ENCODE data around the gene NDUFA8.

NDUFA8 gene

DNA sequence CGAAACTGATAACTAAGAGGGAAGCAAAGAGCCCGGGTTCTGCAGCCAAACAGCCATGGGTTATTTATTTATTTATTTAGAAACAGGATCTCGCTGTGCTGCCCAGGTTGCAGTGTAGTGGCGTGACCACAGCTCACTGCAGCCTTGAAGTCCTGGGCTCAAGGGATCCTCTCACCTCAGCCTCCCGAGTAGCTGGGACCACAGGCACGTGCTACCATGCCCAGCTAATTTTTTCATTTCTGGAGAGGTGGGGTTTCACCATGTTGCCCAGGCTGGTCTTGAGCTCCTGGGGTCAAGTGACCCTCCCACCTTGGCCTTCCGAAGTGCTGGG is 24.1 kb downstream of the NDUFA8 start:
- DNase-seq (ENCODE audit: low spot score): no peak

DNA sequence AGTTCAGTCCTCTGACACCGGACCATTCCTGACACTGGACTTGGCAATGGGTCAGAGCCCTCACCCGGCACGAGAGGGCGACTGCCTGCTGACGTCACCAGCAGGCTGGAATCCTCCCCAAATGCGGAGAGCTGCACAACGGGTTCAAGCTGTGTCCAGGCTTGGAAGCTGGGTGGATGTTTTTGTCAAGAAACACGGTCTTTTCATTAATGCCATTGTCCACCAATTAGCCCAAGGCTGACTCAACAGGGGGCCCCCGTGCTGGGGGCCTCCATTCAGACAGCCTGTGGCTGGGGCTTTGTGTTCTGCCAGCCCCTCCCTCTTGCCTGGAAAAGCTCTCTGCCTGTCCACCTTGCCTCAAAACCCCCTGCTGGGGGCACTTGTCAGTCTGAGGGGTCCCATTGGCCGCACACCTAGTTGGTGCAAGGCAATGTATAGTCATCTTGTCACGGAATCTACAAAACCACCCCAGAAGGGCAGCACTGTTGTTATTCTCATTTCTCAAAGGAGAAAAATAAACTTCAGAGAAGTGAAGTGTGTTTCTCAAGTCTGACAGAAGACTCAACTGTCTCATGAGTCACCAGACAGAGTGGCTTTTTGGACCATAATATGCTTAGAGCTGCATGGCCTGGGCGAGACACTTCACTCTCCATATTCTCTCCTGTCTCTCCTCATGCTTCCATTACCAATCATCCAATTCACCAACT is 24.6 kb downstream of the NDUFA8 start:
- DNase-seq (ENCODE audit: low spot score): no peak

GRCh38 chr9:122133984-122134535 is 25.5 kb downstream of the NDUFA8 start:
- DNase-seq (ENCODE audit: low spot score): no peak

DNA sequence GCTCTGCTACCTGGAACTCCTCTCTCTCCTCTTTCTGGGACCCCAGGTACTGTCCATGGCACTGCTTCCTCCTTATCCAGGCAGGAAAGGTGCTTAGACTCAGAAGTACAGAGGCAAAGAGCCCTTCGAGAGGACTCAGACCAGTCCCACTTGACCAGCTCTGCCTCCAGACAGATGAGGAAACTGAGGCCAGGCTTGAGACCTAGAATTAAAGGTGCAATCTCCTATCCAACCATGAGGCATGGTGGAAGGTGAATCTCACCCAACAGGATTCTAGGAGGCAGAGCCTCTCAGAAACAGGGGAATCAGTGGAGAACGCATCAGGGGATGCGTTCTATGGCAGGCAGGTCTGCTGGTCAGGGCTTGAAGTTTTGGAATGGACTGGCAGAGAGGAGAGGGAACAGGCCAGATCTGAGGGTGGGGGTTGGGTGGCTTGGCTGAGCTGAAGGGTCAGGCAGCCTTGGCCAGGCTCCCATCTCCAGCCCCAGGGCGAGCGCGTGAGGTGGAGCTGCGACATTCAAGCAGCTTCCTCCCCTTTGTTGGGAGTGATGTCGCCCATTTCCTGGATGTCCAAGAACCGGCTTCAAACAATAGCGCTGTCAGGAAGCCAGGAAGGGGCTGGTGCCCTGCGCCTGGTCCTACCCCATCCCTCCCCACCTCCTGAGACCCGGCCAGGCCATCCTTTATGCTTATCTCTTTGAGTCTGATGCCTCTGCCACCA is 26.2 kb downstream of the NDUFA8 start:
- DNase-seq (ENCODE audit: low spot score): no peak

DNA sequence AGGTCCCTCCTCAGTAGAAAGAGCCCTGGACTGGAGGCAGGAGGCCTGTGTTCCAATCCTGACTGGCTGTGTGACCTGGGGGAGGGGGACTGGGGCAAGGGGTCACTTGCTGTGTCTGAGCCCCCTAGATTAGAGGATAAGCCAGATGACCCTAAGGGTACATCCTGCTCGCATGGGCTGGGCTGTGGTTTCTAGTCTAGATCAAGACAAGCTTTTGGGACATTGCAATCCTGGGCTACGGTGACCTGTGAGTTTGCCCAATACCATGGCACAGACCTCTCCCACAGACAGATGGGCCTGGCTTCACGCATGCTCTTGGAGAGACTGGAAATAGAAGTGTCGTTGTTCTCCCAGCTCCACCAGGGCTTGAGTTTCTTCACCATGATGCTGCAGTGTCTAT is 27.0 kb downstream of the NDUFA8 start:
- no peak for DNase-seq (ENCODE audit: low spot score)

DNA sequence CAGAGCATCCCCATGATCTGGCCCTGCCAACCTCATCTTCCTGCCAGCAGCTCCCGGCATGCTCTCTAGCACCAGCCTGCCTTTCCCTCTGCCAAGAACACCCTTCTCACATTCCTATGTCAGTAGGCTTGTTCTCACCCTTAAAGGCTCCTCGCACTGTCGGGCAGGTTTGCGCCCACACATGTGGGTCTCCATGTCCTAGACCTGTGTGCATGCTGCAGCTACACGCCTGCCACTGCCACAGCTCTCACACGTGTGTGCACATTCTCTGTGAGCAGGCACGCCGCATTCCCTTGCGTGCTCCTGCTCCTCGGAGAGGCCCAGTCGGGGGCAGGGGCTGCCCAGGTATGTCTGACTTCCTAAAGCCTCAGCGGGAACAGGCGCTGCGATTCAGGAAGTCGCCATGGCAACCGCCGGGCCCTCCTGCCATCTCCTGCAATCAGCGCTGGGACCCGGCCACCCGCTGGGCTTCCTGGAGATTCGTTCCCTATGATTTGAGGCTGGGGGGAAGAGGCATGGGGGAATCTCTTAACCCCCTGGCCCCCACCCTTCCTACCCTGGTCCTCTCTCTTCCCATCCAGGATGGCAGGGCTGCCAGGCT is 28.1 kb downstream of the NDUFA8 start:
- DNase-seq (ENCODE audit: low spot score): no peak

DNA sequence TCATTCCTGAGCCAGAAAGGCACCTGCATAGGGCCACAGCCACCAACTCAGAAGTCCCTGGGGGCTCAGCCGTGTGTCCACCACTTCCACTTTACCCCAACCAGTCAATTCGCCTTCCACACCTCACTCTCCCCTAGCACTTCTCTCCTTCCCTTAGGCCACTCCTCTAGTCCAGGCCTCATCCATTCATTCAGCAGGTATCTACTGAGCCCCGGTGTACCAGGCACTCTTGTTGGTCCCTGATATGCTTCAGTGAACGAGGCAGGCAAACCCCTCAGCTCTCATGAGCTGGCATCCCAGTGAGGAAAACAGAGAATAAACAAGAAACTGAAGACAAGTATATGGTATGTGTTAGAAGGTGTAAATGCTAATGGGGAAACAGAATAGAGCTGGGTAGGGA is 28.7 kb downstream of the NDUFA8 start:
- DNase-seq (ENCODE audit: low spot score): no peak

DNA sequence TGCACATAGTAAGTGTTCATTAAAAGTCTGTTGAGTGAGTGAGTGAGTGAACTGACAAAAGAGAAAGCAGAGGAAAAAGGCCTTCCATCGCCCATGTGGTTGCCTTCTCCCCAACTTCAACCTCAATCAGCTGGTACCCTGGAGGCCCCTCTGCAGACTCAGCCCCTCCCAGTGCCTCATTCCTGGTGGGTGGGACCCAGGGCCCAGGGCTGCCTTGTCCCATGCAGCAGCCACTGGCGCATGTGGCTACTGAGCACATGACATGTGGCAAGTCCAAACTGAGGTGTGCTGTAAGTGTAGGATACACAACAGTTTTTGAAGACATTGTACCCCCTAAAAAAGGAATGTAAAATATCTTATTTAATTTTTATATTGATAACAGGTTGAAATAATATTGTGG is 29.6 kb downstream of the NDUFA8 start:
- DNase-seq (ENCODE audit: low spot score): no peak

DNA sequence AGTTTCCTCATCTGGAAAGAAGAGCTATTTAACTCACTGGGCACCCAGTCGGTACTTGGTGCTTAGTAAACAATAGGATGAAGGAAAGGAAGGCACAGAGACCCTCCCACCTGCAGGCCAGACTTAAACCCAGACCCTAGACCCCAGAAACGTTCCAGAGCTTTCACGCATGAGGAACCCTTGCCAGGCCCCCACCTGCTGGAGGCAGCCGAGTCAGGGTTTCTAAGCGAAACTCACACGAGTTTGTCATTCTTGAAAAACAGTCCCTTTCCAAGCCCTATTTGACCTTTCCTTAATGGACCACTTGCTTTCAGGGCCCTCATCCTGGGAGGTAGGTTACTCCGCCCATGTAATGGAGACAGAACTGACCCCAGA is 30.6 kb downstream of the NDUFA8 start:
- no peak for DNase-seq (ENCODE audit: low spot score)

DNA sequence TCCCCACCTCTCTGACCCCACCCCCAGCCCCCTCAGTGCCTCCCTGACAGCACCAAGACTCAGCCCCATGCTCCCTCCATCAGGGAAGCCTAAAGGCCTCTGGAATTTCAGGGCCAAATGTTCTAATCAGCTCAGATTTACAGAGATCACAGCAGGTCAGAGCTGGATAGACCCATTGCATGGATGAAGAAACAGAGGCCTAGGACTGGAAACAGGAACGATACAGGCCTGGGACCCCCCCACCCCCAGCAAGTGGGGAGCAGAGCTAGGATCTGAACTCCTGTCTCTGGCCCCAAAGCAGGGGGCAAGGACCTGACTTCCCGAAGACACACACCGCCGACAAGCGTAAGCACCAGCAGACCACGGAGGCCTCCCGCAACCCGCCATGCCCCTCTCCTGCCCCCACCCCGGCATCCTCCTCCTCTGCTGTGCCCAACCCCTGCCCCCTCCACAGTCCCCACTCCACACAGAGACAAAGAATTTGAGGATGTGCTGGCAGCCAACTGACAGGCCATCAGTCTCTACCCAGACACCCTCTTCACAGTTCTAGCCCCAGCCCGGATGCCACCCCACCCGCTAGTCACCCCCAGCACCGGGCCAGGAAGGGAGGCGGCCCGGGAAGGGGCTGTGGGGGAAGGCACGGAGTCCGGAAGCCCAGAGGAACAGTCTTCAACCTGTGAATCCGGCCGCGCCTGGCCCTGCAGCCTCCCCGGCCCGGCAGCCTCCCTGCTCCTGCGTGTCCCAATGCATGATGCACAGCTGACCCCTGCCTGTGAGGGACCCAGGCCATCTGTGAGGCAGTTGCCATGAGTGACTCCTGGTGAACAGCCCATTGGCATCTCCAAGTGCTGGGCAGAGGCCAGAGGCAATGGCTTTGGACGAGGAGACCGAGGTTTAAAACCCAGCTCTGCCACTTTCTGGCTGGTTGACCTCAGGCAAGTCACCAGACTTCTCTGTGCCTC is 31.3 kb downstream of the NDUFA8 start:
- DNase-seq (ENCODE audit: low spot score): no peak

DNA sequence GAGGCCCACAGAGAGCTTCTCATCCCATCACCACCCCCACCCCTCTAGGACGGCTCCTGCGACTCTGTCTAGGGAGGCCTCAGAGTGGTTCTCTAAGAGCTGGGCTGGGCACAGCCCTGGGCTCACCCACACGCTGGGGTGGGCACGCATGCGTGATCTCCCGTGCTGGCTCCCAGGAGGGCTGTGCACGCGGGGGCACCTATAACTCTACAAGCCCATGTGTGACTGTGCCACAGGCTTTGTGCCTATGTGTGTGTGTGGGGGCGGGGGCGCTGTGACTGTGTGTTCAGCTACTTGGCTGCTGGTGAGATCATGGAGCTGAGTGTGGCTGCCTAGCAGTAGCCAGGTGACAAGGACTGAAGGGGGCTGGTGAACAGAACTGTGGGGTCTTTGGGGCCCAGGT is 32.2 kb downstream of the NDUFA8 start:
- DNase-seq (ENCODE audit: low spot score): no peak

GRCh38 chr9:122126331-122127261 is 33.0 kb downstream of the NDUFA8 start:
- DNase-seq (ENCODE audit: low spot score): no peak

- no peak for DNase-seq (ENCODE audit: low spot score)
Observed at GRCh38 chr9:122125509-122126330, 33.9 kb downstream of the NDUFA8 start.

DNA sequence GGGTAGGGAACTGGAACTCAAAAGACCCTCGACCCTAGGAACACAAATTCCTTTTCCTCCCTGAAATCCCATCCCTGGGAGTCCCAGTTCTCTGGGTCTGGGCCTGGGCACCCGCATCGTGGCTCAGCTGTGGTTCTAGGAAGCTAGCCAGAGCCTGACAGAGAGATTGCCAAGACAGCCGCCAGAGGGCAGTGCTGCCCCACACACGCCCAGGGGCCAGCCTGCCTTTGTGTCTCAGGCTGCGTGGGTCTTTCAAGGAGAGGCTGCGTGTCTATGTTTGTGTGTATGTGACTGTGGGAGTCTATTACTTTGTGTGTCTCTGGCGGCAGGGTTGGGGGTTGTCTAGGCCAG is 34.4 kb downstream of the NDUFA8 start:
- peak; percentile 92 for DNase-seq (ENCODE audit: low spot score)

DNA sequence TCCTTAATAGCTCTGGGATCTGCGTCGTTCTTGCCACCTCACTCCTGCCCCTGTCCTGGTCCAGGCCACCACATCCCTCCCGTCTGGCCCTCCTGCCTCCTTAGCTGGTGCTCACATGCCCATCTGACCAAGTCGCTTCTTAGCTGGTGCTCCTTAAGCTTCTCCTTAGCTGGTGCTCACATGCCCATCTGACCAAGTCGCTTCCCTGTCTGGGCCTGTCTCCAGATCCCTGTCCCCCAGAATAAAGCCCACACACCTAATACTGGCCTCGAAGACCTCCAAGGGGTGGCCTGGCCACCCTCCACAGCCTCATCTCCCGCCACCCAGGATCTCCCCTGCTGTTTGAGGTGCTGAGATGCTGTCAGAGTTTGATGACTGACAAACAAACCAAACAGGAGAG is 35.1 kb downstream of the NDUFA8 start:
- DNase-seq (ENCODE audit: low spot score): no peak

DNA sequence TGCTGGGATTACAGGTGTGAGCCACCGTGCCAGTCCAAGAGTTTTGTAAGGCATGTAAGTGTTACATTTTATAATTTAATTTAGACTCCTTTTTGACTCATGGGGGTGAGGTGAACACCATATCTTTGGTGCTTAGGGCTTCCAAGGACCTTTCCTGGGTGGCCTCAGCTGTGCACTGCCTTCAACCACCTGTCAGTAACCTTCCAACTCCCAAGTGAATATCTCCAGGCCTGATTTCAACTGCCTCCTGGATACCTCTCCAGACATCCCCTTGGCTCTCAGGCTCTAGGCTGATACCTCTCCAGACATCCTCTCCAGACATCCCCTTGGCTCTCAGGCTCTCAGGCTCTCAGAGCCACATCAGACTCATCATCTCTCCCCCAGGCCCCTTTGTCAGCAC is 35.5 kb downstream of the NDUFA8 start:
- DNase-seq (ENCODE audit: low spot score): no peak

DNA sequence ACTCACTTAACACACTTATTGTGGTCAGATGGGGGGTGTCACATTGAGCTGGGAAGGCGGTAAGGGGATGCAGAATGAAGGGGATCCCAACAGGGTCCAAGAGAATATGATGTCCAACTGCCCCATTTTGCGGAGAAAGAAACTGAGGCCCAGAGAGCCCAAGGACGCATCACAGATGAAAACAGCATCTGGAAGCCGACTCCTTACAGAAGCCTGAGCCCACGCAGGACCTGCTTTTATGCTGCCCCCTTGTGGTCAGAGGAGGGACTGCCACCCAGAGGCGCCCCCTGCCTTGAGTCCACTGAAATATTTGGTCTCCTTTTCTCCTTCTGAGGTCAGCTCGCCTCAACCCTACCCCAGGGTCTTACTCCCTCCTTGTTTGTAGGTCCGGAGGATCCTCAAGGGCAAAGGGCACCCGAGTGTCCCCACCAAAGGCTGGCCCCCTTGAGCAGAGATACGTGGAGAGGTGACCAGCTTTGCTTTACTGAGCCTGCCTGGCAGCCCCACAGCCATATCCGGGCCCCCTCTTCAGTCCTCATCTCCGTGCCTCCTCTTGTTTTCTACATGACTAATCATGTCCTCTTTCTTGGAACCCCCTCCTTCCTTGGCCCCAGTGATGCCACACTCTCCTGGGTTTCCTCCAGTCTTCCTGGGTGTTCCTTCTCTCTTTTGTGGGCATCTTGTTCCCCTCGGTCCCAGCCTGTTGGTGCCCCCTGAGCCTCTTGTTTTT is 36.5 kb downstream of the NDUFA8 start:
- DNase-seq (ENCODE audit: low spot score): peak; percentile 85

DNA sequence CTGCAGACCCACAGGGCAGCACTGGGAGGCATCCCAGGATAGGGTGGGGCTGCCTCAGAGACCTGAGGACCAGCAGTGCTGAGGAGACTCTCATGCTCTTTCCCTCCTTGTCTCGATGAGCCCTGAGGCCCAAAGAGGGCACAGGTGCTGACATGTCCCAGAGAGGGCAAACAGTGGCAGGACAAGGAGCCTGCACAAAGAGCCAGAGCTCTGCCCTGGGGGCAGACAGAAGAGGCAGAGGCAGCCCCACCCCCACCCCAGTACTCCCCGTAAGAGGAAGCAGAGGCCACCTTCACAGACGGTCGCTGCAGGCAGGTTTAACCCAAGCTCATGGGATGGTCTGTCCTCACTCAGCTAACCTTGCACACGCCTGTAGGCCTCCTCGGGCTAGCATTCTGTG is 37.1 kb downstream of the NDUFA8 start:
- DNase-seq (ENCODE audit: low spot score): no peak

DNA sequence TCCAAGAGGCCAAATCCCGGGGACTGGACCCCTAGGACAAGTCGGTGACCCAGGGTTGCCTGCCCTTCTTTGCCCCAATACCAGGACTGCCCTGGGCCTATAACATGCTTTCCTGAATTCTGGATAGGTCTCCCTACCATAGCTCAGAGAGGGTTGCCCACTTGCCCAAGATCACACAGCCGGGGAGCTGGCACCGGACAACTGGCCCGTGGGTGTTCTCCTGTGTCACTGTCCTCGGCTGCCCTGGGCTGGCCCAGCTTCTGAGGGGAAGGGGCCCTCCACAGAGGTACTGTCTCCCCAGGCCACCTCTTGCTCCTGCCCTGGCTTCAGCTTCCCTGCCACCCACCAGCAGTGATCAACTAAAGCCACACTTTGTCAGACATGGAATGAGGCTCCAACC is 37.6 kb downstream of the NDUFA8 start:
- DNase-seq (ENCODE audit: low spot score): no peak

- no peak for DNase-seq (ENCODE audit: low spot score)
Observed at GRCh38 chr9:122121391-122121790, 38.2 kb downstream of the NDUFA8 start.
